ENCODE results near the gene CHCHD10.

CHCHD10 gene

DNA sequence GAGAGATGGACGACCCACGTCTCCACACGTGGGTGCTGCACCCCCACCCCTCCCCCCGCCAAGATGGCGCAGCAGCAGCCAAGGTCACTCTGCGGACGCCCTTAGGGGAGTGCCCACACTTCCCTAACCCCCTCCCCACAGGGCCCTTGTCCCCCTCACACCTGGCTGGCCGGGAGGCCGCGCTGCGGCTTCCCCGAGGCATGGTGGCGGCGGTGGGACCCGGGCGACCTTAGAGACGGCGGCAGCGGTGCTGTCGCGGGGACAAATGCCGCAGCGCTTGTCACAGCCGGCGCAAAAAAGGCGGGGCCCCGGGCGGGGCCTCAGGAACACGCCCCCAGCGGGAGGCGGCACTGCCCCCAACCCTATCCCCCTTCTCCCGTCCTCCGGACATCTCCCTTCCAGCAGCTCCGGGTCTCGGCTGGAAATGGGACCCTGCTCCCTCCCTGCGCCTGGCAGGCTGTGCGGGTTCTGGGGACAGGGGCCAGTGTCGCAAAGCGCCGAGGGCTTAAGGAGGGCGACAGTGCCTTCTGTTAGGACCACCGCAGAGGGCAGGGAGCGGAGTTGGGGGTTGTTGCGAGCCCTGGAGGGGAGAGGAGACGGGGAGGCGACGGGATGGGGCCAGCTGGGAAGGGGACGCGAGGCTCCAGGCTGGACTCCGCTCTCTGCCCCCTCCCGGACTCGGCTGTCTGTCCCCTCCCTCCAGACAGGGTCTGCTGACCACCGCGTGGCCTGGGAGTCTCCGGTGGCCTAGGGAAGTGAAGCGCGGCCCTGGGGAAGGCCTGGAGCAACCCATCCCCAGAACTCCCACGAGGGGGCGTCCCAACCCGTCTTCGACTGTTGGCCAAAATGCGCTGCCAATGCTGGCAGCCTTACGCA, at the start of gene CHCHD10:
Gene CHCHD10, minus strand, starts transcription at position 300 of the 876 bp plus-strand sequence. Its CDS starts 98 bp downstream, at position 202.
- Histone ChIP-seq H3K36me3 (peaks cover 16% of the 10 kb centered on the region), H3K4me3 (ENCODE audit: low read depth, low read length) (peak within 1 kb of the TSS; percentile 58), H3K27me3 (ENCODE audit: insufficient read depth, low read depth, severe bottlenecking) (no peaks in the 10 kb centered on the region), H3K27ac (peak within 1 kb of the TSS; percentile 89), H3K9me3 (ENCODE audit: severe bottlenecking) (no peaks in the 10 kb centered on the region)
- peak; percentile 89 for DNase-seq
- TF ChIP-seq, protein P1, sequence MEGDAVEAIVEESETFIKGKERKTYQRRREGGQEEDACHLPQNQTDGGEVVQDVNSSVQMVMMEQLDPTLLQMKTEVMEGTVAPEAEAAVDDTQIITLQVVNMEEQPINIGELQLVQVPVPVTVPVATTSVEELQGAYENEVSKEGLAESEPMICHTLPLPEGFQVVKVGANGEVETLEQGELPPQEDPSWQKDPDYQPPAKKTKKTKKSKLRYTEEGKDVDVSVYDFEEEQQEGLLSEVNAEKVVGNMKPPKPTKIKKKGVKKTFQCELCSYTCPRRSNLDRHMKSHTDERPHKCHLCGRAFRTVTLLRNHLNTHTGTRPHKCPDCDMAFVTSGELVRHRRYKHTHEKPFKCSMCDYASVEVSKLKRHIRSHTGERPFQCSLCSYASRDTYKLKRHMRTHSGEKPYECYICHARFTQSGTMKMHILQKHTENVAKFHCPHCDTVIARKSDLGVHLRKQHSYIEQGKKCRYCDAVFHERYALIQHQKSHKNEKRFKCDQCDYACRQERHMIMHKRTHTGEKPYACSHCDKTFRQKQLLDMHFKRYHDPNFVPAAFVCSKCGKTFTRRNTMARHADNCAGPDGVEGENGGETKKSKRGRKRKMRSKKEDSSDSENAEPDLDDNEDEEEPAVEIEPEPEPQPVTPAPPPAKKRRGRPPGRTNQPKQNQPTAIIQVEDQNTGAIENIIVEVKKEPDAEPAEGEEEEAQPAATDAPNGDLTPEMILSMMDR (IDR thresholded peaks at IDR 0.05; ENCODE audit: low read depth, low read length), result peak; percentile 91

DNA sequence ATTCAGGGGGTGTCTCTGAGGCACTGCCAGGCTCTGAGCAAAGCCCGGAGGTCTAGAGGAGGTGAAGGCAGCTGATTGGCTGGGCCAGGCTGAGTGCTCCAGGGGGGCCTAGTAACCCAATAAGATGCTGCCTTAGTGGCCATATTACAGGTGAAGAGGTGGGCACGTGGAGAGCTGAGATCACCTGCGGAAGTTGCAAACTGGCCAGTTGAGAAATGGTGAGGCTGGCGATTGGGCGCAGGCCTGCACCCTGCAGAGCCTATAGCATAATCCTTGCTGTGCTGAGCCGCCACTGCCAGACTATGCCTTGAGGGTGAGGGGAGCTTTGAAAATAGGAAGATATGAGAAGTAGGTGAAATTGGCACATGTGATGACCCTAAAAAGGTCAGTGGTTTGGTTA, 49.4 kb upstream of the CHCHD10 start:
- Histone ChIP-seq H3K27ac (no peak overlapping the region), H3K27me3 (ENCODE audit: insufficient read depth, low read depth, severe bottlenecking) (no peaks in the 10 kb centered on the region), H3K36me3 (peaks cover 83% of the 10 kb centered on the region), H3K4me3 (ENCODE audit: low read depth, low read length) (no peak overlapping the region), H3K9me3 (ENCODE audit: severe bottlenecking) (no peaks in the 10 kb centered on the region)
- no peak for DNase-seq
- TF ChIP-seq, protein P1 (IDR thresholded peaks at IDR 0.05; ENCODE audit: low read depth, low read length), result no peak

DNA sequence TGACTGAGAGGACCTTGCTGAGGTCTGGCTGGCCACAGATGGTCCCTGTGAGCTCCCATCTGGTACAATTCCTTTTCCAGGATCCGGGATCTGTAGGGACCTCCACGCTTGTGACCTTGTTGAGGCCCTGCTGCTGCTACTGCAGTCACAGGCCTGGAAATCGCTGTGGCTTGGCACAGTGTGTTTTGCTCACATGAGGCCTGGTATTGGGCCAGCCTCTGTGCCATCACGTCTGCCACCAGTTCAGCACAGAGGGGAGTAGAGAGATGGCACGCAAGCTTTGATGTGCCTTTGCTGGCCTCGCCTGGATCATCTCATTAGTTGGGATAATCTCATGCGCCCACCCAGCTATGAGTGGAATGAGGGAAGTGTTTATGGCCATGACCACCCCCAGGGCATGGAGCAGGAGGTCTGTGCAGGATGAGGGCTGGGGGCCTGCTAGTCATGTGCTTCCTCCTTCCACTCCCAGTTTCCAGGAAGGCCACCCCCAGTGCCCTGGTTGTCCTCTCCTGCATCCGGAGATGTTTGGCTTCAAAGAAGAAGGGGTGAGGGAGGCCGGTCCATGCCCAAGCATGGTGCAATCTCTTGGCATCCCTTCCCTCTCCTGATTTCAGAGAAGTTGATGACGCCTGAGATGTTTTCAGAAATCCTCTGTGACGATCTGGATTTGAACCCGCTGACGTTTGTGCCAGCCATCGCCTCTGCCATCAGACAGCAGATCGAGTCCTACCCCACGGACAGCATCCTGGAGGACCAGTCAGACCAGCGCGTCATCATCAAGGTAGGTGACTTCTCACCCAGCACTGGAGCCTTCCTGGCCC, 48.6 kb upstream of the CHCHD10 start:
- Histone ChIP-seq H3K27me3 (ENCODE audit: insufficient read depth, low read depth, severe bottlenecking) (no peaks in the 10 kb centered on the region), H3K27ac (peak overlapping the region; percentile 53), H3K36me3 (peaks cover 84% of the 10 kb centered on the region), H3K4me3 (ENCODE audit: low read depth, low read length) (no peak overlapping the region), H3K9me3 (ENCODE audit: severe bottlenecking) (no peaks in the 10 kb centered on the region)
- TF ChIP-seq, protein P1 (IDR thresholded peaks at IDR 0.05; ENCODE audit: low read depth, low read length), result no peak
- DNase-seq, result peak; percentile 45

DNA sequence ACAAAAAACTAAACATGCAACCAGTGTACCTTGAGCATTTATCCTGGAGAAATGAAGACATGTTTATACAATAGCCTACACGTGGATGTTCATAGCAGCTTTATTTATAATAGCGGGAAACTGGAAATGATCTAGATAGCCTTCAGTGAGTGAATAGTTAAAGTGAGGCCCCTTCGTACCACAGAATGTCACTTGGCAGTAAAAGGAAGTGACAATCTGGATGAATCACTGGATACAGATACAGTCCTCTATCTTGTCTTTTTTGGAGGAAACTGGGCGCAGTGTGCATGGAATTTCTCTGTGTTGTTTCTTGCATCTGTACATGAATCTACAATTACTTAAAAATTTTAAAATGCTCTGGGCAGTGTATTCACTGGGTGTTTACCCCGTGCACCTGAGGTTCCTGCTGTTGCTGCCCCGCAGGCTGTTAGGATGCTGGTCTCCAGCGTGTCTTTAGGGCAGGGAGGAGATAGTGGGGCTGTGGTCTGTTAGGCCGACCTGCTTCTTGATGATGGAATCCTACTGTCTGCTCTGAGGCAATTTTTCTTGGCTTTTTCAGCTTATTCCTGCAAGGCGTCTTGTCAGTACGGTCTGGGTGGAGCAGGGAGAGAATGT, 47.9 kb upstream of the CHCHD10 start:
- Histone ChIP-seq H3K27ac (peak overlapping the region; percentile 53), H3K9me3 (ENCODE audit: severe bottlenecking) (no peaks in the 10 kb centered on the region), H3K27me3 (ENCODE audit: insufficient read depth, low read depth, severe bottlenecking) (no peaks in the 10 kb centered on the region), H3K36me3 (peaks cover 84% of the 10 kb centered on the region), H3K4me3 (ENCODE audit: low read depth, low read length) (no peak overlapping the region)
- no peak for DNase-seq
- TF ChIP-seq, protein P1 (IDR thresholded peaks at IDR 0.05; ENCODE audit: low read depth, low read length), result no peak

DNA sequence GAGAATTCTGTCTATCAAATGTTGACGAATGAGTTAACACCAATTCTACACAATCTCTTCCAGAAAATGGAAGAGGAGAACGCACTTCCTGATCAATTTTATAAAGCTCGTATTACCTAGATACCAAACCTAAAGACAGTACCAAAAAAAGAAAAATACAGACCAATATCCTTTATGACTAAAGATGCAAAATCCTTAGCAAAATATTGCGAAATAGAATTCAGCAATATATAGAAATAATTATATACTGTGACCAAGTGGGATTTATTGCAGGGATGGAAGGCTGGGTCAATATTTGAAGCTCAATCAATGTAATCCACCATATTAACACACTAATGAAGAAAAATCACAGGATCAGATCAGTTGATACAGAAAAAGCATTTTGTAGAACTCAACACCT, 44.6 kb upstream of the CHCHD10 start:
- no peaks in the 10 kb centered on the region for H3K27me3 ChIP-seq (ENCODE audit: insufficient read depth, low read depth, severe bottlenecking)
- DNase-seq, result no peak
- no peaks in the 10 kb centered on the region for H3K9me3 ChIP-seq (ENCODE audit: severe bottlenecking)
- no peak overlapping the region; the same call in 1 of the 2 replicates for H3K27ac ChIP-seq
- TF ChIP-seq, protein P1 (IDR thresholded peaks at IDR 0.05; ENCODE audit: low read depth, low read length), result no peak
- H3K36me3 ChIP-seq, result peaks cover 59% of the 10 kb centered on the region
- H3K4me3 ChIP-seq (ENCODE audit: low read depth, low read length), result no peak overlapping the region
